Psoas muscle (tissue), 8 donors: ENCODE data around the gene INO80B. TPM values are rescaled to one million over a fixed set of nuclear protein-coding genes. Genes with fewer than 3 reads are reported as not detected.

Source experiments
- ATAC-seq, 4 donors: fragments of 200-7000 bp; cut with Tn5 transposase; one replicate each; pipeline ENCODE4 v1.9.1; 2020; ENCODE audit warnings: moderate library complexity in 3 of 4, mild to moderate bottlenecking in 2 of 4
- DNase-seq, 2 donors: peaks; one replicate each; pipeline ENCODE4 v3.0.0-alpha.2; 2020
- H3K27ac ChIP-seq: fragments of 200-600 bp; one replicate; pipeline ENCODE4 v1.8.0; 2022
- H3K27me3 ChIP-seq, 3 donors: fragments of 200-600 bp in 1 of 3; one replicate each; pipeline versions ENCODE4 v1.6.1 to v1.8.0; 2013 to 2022; ENCODE audit warnings: low read length in 2 of 3, mild to moderate bottlenecking in 2 of 3, moderate library complexity in 1 of 3; ENCODE audit not compliant: insufficient read depth in 3 of 3
- H3K36me3 ChIP-seq, 2 donors: fragments of 200-600 bp in 1 of 2; one replicate each; pipeline versions ENCODE4 v1.6.1 to v1.8.0; 2013 to 2022; ENCODE audit warnings: low read depth in 1 of 2, mild to moderate bottlenecking in 1 of 2, moderate library complexity in 1 of 2; ENCODE audit not compliant: insufficient read depth in 1 of 2
- H3K4me1 ChIP-seq: fragments of 200-600 bp; one replicate; pipeline ENCODE4 v1.8.0; 2022
- H3K4me3 ChIP-seq: fragments of 200-600 bp; one replicate; pipeline ENCODE4 v1.8.0; 2022; ENCODE audit warnings: mild to moderate bottlenecking
- H3K9me3 ChIP-seq: fragments of 200-600 bp; one replicate; pipeline ENCODE4 v1.8.0; 2022
- CTCF ChIP-seq: fragments of 200-600 bp; IDR thresholded peaks from one replicate; pipeline ENCODE4 v1.8.0; 2022; ENCODE audit warnings: antibody characterized with exemption
- whole genome bisulfite sequencing, 3 donors: extraction: QIAGEN DNeasy Blood & Tissue Kit; methylation state at CpG; one replicate each; pipeline versions ENCODE4 v1.1.6 to v1.1.7; 2013; 5-methylcytosine and 5-hydroxymethylcytosine counted together
- intact Hi-C, 2 donors: fragments of 100-400 bp; cut with DNase I; formaldehyde crosslinking; loops; one replicate each; pipeline versions ENCODE4 v1.11.0 to v1.14.2; 2022
- polyA plus RNA-seq, 3 donors: library from polyadenylated mRNA; stranded (reverse); fragments of 200-250 nt; gene quantifications; one replicate each; pipeline ENCODE4 v1.2.3, GENCODE V29; 2013
- total RNA-seq, 4 donors: library from RNA; stranded (reverse); fragmentation: NEBNext Ultra II Directional in 2 of 4; extraction: Animal tissue kit (Norgen Biotek cat#: 25700) in 2 of 4; gene quantifications; one replicate each; pipeline versions ENCODE4 v1.2.1 to v1.2.4, GENCODE V29; 2021 to 2023
- donor health status: healthy with polysubstance abuse.
- donor health status: DM: no; HTN: no; CAD: no; lungs with moderate emphysema.
- donor health status: Bipolar disorder and iron deficiency.
- donor health status: healthy.
- donor health status: DM: yes; HTN: yes; CAD: no.
- donor health status: DM: no; HTN: no; CAD: no.
- donor health status: DM: no; HTN: no; CAD: no.
- donor health status: DM: yes; HTN: yes; CAD: no.

Gene INO80B
- total and polyA plus RNA-seq, 7 donors = 23.6 to 61.1 (median 31.8) TPM

- intact Hi-C loops = no loop called here
- Histone ChIP-seq H3K4me3 (peak overlapping the region; percentile 62), H3K4me1 (no peaks in the 10 kb centered on the region), H3K36me3 (no peaks in the 10 kb centered on the region), H3K27me3 (peaks cover 0 to 25% (median 5%) of the 10 kb centered on the region in 3 donors), H3K9me3 (no peaks in the 10 kb centered on the region), H3K27ac (no peak overlapping the region)
- ATAC-seq (peak; percentile 9 to 21 (median 14)), DNase-seq (no peak)
- WGBS, 3 donors = 22 to 36% (median 23%) methylated on average over 19 of the region's 19 CpGs
- no peak for TF ChIP-seq CTCF
Measured at GRCh38 chr2:74414441-74414840, 40.4 kb upstream of the INO80B start.

- TF ChIP-seq CTCF = peak; percentile 22
- WGBS, 3 donors = 2 to 6% (median 4%) methylated on average over 58 to 66 of the region's 66 CpGs
- intact Hi-C loops = no loop called here
- Histone ChIP-seq H3K36me3 (no peaks in the 10 kb centered on the region), H3K27me3 (peaks cover 0 to 29% (median 5%) of the 10 kb centered on the region in 3 donors), H3K4me1 (no peaks in the 10 kb centered on the region), H3K4me3 (peak overlapping the region; percentile 62), H3K9me3 (no peaks in the 10 kb centered on the region), H3K27ac (no peak overlapping the region)
- peak; percentile 58 to 78 for DNase-seq
- peak; percentile 45 to 77 (median 70) for ATAC-seq
Measured at GRCh38 chr2:74414881-74415761, 39.8 kb upstream of the INO80B start.

GRCh38 chr2:74415762-74416395 lies 39.0 kb upstream of the INO80B start:
- ATAC-seq = peak in 2 of 4 donors; percentile 10 to 13
- peak overlapping the region; percentile 62 for H3K4me3 ChIP-seq
- H3K27me3 ChIP-seq = peaks cover 0 to 37% (median 5%) of the 10 kb centered on the region in 3 donors
- no peaks in the 10 kb centered on the region for H3K4me1 ChIP-seq
- DNase-seq = no peak
- WGBS, 3 donors = 54 to 57% (median 55%) methylated on average over 34 to 35 of the region's 35 CpGs
- TF ChIP-seq CTCF = no peak
- intact Hi-C loops = no loop called here
- H3K36me3 ChIP-seq = no peaks in the 10 kb centered on the region
- H3K27ac ChIP-seq = no peak overlapping the region
- no peaks in the 10 kb centered on the region for H3K9me3 ChIP-seq

GRCh38 chr2:74416778-74417177 lies 38.1 kb upstream of the INO80B start:
- Histone ChIP-seq H3K27ac (no peak overlapping the region), H3K27me3 (peaks cover 0 to 46% (median 10%) of the 10 kb centered on the region in 3 donors), H3K36me3 (no peaks in the 10 kb centered on the region), H3K9me3 (no peaks in the 10 kb centered on the region), H3K4me3 (no peak overlapping the region), H3K4me1 (no peaks in the 10 kb centered on the region)
- TF ChIP-seq CTCF = no peak
- 49 to 59% (median 58%) methylated on average over 3 of the region's 3 CpGs for WGBS, 3 donors
- intact Hi-C loops = no loop called here
- ATAC-seq (no peak), DNase-seq (no peak)
